Uterus (tissue), 2 donors: Measurements from ENCODE around the gene CD68.

Experiments used
- CTCF ChIP-seq, 4 experiments: fragments of 200-600 bp in 2 of 4; fragments of 450-650 bp in 2 of 4; sonication (generic) in 2 of 4; IDR thresholded peaks; one replicate each; pipeline ENCODE4 v1.5.1; 2016 to 2019; ENCODE audit warnings: antibody characterized with exemption in 4 of 4, mild to moderate bottlenecking in 2 of 4, moderate library complexity in 1 of 4
- POLR2A ChIP-seq, 2 donors: fragments of 450-650 bp; IDR thresholded peaks; one replicate each; pipeline ENCODE4 v1.6.1; 2016; ENCODE audit warnings: antibody characterized with exemption in 2 of 2, mild to moderate bottlenecking in 1 of 2, moderate library complexity in 1 of 2

- no peak for TF ChIP-seq CTCF (IDR thresholded peaks at IDR 0.05)
- no peak for TF ChIP-seq POLR2A (IDR thresholded peaks at IDR 0.05)
These were observed 29.9 kb upstream of the CD68 start for GRCh38 chr17:7549401-7550055.
